OCI-LY3 (cell line): ENCODE data around the gene BUB3.

Experiments
- H2AFZ ChIP-seq: fragments of 200-600, 300-600 bp; shearing (Covaris generic); 2 replicates; pipeline ENCODE4 v1.6.0; 2014; ENCODE audit warnings: antibody characterized with exemption, low read depth, low read length
- H3K27ac ChIP-seq: fragments of 200-600, 300-600 bp; sonication (generic); 2 replicates; pipeline ENCODE4 v1.5.1; 2014; ENCODE audit warnings: mild to moderate bottlenecking, low read length, moderate library complexity, mixed read lengths
- H3K27me3 ChIP-seq: fragments of 200-600, 300-600 bp; sonication (generic); 2 replicates; pipeline ENCODE4 v1.6.1; 2014; ENCODE audit warnings: low read depth, low read length, mixed read lengths
- H3K36me3 ChIP-seq: fragments of 200-600, 300-600 bp; sonication (generic); replicated peaks from 2 replicates; pipeline ENCODE3; 2014; ENCODE audit warnings: low read depth, low read length, mixed read lengths
- H3K4me1 ChIP-seq: fragments of 300-600, 200-600 bp; sonication (generic); 2 replicates; pipeline ENCODE4 v1.6.1; 2014; ENCODE audit warnings: low read length, mixed read lengths
- H3K4me2 ChIP-seq: fragments of 200-600, 300-600 bp; sonication (generic); 2 replicates; pipeline ENCODE4 v1.6.1; 2014; ENCODE audit warnings: low read length, mixed read lengths
- H3K4me3 ChIP-seq: fragments of 300-600, 200-600 bp; sonication (generic); 2 replicates; pipeline ENCODE4 v1.5.1; 2014; ENCODE audit warnings: antibody characterized with exemption, mild to moderate bottlenecking, low read length, moderate library complexity
- H3K79me2 ChIP-seq: fragments of 300-600, 200-600 bp; shearing (Covaris generic); 2 replicates; pipeline ENCODE4 v1.6.1; 2014; ENCODE audit warnings: mild to moderate bottlenecking, low read length, mixed read lengths
- H3K9ac ChIP-seq: fragments of 300-600, 200-600 bp; shearing (Covaris generic); 2 replicates; pipeline ENCODE4 v1.6.0; 2014; ENCODE audit warnings: mild to moderate bottlenecking, low read length, moderate library complexity
- H3K9me3 ChIP-seq: fragments of 200-600, 300-600 bp; shearing (Covaris generic); 2 replicates; pipeline ENCODE4 v1.6.1; 2014; ENCODE audit warnings: low read length, mixed read lengths; ENCODE audit not compliant: insufficient read depth
- H4K20me1 ChIP-seq: fragments of 200-600, 300-600 bp; sonication (generic); 2 replicates; pipeline ENCODE4 v1.6.1; 2016; ENCODE audit warnings: low read length, mixed read lengths; ENCODE audit not compliant: insufficient read depth
- CTCF ChIP-seq: fragments of 200-600, 300-600 bp; sonication (generic); IDR thresholded peaks from 2 replicates; pipeline ENCODE4 v1.5.1; 2014; ENCODE audit warnings: antibody characterized with exemption, low read length, low read depth
- EZH2phosphoT487 ChIP-seq: fragments of 200-600 bp; shearing (Covaris generic); IDR thresholded peaks from 2 replicates; pipeline ENCODE4 v1.6.1; 2018; ENCODE audit warnings: antibody characterized with exemption, mixed run types, low read depth

The BUB3 gene

GRCh38 chr10:123139521-123140163 lies 14.6 kb upstream of the BUB3 start:
- no peak overlapping the region for H2AFZ ChIP-seq
- H3K36me3 ChIP-seq, result no peaks in the 10 kb centered on the region
- H3K9ac ChIP-seq, result no peak overlapping the region
- H3K79me2 ChIP-seq, result no peaks in the 10 kb centered on the region
- H4K20me1 ChIP-seq, result no peaks in the 10 kb centered on the region
- TF ChIP-seq CTCF, result no peak
- no peak for TF ChIP-seq EZH2phosphoT487
- H3K27me3 ChIP-seq, result no peaks in the 10 kb centered on the region
- no peaks in the 10 kb centered on the region for H3K4me1 ChIP-seq
- H3K4me3 ChIP-seq, result no peak overlapping the region
- H3K27ac ChIP-seq, result no peak overlapping the region
- no peaks in the 10 kb centered on the region for H3K9me3 ChIP-seq
- H3K4me2 ChIP-seq, result no peak overlapping the region

GRCh38 chr10:123140164-123140982 lies 13.8 kb upstream of the BUB3 start:
- Histone ChIP-seq H3K27me3 (no peaks in the 10 kb centered on the region), H3K9ac (no peak overlapping the region), H3K4me3 (no peak overlapping the region), H4K20me1 (no peaks in the 10 kb centered on the region), H3K4me1 (no peaks in the 10 kb centered on the region), H2AFZ (no peak overlapping the region), H3K36me3 (no peaks in the 10 kb centered on the region), H3K27ac (no peak overlapping the region), H3K9me3 (no peaks in the 10 kb centered on the region), H3K79me2 (no peaks in the 10 kb centered on the region), H3K4me2 (no peak overlapping the region)
- TF ChIP-seq EZH2phosphoT487 (no peak), CTCF (no peak)

- H3K4me2 ChIP-seq, result no peak overlapping the region
- no peaks in the 10 kb centered on the region for H3K36me3 ChIP-seq
- no peak overlapping the region for H3K9ac ChIP-seq
- TF ChIP-seq CTCF (no peak), EZH2phosphoT487 (no peak)
- H2AFZ ChIP-seq, result no peak overlapping the region
- no peaks in the 10 kb centered on the region for H3K4me1 ChIP-seq
- H3K27me3 ChIP-seq, result no peaks in the 10 kb centered on the region
- H3K27ac ChIP-seq, result no peak overlapping the region
- H3K4me3 ChIP-seq, result no peak overlapping the region
- H4K20me1 ChIP-seq, result no peaks in the 10 kb centered on the region
- H3K9me3 ChIP-seq, result no peaks in the 10 kb centered on the region
- H3K79me2 ChIP-seq, result no peaks in the 10 kb centered on the region
These were observed 13.2 kb upstream of the BUB3 start for GRCh38 chr10:123140983-123141390.

GRCh38 chr10:123141791-123142700 lies 12.2 kb upstream of the BUB3 start:
- H3K36me3 ChIP-seq, result no peaks in the 10 kb centered on the region
- H2AFZ ChIP-seq, result no peak overlapping the region
- no peaks in the 10 kb centered on the region for H3K9me3 ChIP-seq
- H3K4me1 ChIP-seq, result no peaks in the 10 kb centered on the region
- TF ChIP-seq CTCF (no peak), EZH2phosphoT487 (no peak)
- no peak overlapping the region for H3K4me2 ChIP-seq
- no peaks in the 10 kb centered on the region for H3K27me3 ChIP-seq
- H3K27ac ChIP-seq, result no peak overlapping the region
- no peaks in the 10 kb centered on the region for H4K20me1 ChIP-seq
- no peak overlapping the region for H3K9ac ChIP-seq
- H3K4me3 ChIP-seq, result no peak overlapping the region
- H3K79me2 ChIP-seq, result no peaks in the 10 kb centered on the region
